PFSK-1 (cell line): ENCODE measurements around the gene TNRC6C.

ENCODE experiments used
- FOXP2 ChIP-seq: optimal IDR thresholded peaks from 2 replicates; pipeline ENCODE3; 2011; ENCODE audit warnings: borderline replicate concordance, control low read depth, inconsistent platforms; ENCODE audit not compliant: insufficient read depth; ENCODE audit errors: extremely low read length, extremely low read depth
- POLR2AphosphoS5 ChIP-seq: IDR thresholded peaks from 2 replicates; pipeline ENCODE4 v1.6.1; 2012; ENCODE audit warnings: low read depth, mild to moderate bottlenecking, control low read depth, low read length, moderate library complexity
- SIN3A ChIP-seq: IDR thresholded peaks from 2 replicates; pipeline ENCODE4 v1.6.1; 2012; ENCODE audit warnings: mild to moderate bottlenecking, low read length, moderate library complexity, borderline replicate concordance; ENCODE audit not compliant: insufficient read depth
- TAF1 ChIP-seq: IDR thresholded peaks from 2 replicates; pipeline ENCODE4 v1.6.1; 2012; ENCODE audit warnings: low read length, control low read depth, borderline replicate concordance; ENCODE audit not compliant: insufficient read depth
- TF ChIP-seq, protein P1 (sequence below), 2 experiments: IDR thresholded peaks; 2 replicates each; pipeline versions ENCODE4 v1.6.1 to v1.8.0; 2011 to 2012; ENCODE audit warnings: low read depth in 2 of 2, low read length in 2 of 2, control low read depth in 1 of 2, inconsistent platforms in 1 of 2, mild to moderate bottlenecking in 1 of 2, moderate library complexity in 1 of 2; ENCODE audit not compliant: insufficient read depth in 1 of 2

Gene TNRC6C

DNA sequence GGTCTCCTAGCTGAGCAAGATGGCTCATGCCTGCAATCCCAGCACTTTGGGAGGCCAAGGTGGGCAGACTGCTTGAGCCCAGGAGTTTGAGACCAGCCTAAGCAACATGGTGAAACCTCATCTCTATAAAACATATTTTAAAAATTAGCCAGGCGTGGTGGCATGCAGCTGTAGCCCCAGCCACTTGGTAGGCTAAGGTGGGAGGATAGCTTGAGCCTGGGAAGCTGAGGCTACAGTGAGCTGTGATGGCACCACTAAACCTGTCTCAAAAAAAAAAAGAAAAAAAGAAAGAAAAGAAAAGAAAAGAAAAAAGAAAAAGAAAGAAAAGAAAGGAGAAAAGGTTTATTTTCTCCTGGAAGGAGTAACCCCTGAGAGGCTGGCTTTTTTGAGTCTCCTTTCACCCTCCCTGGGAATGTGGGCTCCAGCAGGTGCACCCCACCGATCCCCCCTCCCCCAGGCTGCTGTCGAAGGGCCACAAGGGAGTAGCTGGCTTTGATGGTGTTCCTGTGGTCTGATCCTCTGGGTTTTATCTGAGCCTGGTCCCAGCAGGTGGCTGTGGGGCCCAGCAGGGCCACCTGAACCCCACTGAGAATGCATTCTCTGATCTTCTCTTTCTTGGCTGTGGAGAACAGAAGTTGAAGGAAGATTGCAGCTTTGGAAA lies 29.9 kb upstream of the TNRC6C start:
- no peak for TF ChIP-seq TAF1

DNA sequence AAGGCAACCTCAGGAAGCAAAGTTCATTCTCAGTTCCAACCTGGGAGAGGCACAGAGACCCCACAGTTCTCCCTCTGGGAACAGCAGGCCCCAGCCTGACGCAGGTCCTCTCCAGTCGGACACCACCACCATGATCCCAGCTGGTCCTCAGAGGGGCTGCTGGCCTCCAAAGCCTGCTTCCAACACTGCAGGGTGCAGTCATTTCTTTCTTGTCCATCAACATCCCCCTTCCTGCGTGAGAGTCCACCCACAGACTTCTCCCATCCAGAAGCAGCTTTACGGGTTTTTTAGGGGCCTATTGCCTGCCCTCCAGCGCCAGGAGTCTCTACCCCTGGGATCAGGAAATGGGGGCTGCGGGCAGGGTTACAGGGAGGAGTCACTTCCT lies 29.3 kb upstream of the TNRC6C start:
- TF ChIP-seq FOXP2 (no peak), SIN3A (no peak)
- TF ChIP-seq, protein P1, sequence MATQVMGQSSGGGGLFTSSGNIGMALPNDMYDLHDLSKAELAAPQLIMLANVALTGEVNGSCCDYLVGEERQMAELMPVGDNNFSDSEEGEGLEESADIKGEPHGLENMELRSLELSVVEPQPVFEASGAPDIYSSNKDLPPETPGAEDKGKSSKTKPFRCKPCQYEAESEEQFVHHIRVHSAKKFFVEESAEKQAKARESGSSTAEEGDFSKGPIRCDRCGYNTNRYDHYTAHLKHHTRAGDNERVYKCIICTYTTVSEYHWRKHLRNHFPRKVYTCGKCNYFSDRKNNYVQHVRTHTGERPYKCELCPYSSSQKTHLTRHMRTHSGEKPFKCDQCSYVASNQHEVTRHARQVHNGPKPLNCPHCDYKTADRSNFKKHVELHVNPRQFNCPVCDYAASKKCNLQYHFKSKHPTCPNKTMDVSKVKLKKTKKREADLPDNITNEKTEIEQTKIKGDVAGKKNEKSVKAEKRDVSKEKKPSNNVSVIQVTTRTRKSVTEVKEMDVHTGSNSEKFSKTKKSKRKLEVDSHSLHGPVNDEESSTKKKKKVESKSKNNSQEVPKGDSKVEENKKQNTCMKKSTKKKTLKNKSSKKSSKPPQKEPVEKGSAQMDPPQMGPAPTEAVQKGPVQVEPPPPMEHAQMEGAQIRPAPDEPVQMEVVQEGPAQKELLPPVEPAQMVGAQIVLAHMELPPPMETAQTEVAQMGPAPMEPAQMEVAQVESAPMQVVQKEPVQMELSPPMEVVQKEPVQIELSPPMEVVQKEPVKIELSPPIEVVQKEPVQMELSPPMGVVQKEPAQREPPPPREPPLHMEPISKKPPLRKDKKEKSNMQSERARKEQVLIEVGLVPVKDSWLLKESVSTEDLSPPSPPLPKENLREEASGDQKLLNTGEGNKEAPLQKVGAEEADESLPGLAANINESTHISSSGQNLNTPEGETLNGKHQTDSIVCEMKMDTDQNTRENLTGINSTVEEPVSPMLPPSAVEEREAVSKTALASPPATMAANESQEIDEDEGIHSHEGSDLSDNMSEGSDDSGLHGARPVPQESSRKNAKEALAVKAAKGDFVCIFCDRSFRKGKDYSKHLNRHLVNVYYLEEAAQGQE (IDR thresholded peaks at IDR 0.05; ENCODE audit: insufficient read depth in 1 of 2, low read depth in 2 of 2, low read length in 2 of 2), result no peak

DNA sequence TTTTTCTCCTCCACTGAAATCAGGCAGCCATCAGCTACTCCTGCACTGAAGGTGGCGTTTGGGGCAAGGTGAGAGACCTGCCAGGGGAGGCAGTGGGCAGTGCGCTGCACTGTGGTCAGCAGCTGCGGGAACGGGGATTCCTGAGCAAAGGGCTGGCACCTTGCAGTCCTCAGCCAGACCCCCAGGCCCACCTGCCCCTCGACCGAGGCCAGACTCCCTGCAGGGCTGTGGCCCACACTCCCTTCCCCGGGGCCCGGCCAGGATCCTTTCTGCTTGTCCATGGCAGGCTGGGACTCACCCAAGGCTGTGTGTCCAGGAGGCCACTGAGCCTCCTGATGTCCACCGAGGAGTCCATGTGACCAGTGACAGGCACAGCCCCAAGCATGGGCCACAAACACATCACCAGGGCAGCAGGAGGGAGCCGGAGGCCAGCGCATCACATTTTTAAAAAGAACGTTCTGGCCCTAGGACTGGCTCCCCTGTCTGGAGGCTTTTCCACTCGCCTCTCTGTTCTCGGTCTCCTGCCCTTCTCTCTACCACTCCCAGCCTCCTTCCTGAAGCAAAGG lies 28.5 kb upstream of the TNRC6C start:
- TF ChIP-seq POLR2AphosphoS5 (no peak), FOXP2 (no peak), SIN3A (no peak), TAF1 (no peak)
- TF ChIP-seq, protein P1 (IDR thresholded peaks at IDR 0.05; ENCODE audit: insufficient read depth in 1 of 2, low read depth in 2 of 2, low read length in 2 of 2), result no peak

DNA sequence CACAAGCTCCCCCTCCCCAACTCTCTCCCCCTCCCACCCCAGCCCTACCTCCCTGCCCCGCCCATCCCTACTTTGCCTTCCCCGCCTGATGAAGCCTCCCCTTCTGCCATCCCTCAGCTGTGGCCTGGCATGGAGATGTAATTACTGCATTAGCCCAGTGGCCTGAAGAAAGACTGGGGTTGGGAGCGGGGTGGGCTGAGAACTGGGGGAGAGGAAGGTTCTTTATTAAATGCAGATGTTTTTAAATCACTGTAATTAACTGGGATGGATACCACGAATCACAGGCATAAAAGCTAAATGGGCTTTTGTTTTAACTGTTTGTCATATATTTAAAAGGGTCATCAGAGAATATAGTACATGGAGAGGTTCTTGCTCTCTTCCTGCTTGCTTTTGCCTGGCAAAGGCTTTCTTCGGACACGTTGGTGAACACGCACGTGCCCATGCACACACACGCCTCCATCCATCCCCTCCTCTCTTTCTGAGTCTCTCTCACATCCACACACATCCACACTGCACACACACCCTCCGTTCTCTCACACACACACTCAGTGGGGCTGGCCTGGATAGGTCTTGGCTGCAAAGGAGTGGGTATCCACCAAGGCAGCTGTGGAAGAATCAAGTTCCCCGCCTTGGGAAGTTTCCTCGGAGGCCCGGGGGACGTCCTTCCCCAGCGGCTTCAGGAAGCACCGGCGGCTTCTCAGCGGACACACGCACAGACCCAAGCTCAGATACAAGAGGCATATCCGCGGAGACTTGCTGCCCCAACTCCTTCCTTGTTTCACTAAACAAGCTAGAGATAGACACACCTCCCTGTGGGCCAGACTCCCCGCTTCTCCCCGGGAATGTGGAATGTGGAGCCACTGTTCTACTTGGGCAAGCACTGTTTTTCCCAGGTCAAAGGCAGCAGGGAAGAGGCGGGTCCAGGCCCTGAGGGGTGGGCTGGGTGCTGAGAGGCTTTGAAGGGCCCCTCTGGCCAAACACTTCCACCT lies 27.4 kb upstream of the TNRC6C start:
- TF ChIP-seq FOXP2, result no peak
- TF ChIP-seq, protein P1 (IDR thresholded peaks at IDR 0.05; ENCODE audit: insufficient read depth in 1 of 2, low read depth in 2 of 2, low read length in 2 of 2), result no peak
- no peak for TF ChIP-seq TAF1
- TF ChIP-seq SIN3A, result no peak
- TF ChIP-seq POLR2AphosphoS5, result no peak

DNA sequence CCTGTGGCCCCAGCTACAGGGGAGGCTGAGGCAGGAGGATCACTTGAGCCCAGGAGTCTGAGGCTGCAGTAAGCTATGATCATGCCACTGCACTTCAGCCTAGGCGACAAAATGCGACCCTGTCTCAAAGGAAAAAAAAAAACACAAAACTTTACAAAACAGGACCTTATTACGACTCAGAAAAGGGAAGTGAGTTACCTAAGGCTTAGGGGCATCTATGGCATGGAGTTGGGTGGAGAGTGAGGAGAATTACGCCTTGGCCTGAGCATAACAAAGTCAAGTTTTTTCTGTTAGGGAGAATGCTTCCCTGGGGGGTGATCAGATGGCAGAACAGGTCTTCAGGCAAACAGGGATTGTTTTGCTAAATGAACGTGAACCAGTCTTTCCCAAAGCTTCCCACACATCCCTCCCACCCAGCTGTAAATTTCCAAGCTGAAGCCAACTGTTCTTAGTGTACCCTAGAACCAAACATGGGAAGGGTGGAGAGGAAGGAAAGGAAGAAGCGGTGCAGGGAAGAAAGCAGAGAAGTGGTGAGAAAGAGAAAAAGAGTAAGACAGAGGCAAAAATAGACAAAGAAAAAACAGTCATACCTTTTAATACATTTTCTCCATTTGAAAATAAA lies 24.6 kb upstream of the TNRC6C start:
- TF ChIP-seq FOXP2 (no peak), TAF1 (no peak), SIN3A (no peak), POLR2AphosphoS5 (no peak)
- TF ChIP-seq, protein P1 (IDR thresholded peaks at IDR 0.05; ENCODE audit: insufficient read depth in 1 of 2, low read depth in 2 of 2, low read length in 2 of 2), result no peak
